GM21381 (cell line): ENCODE data around the gene LCN6.

ENCODE experiments used
- ATAC-seq: cut with Tn5 transposase; IDR thresholded peaks from one replicate; pipeline ENCODE4 v1.9.1; 2021; ENCODE audit warnings: mild to moderate bottlenecking, moderate library complexity; ENCODE audit not compliant: unreplicated experiment

LCN6 gene

DNA sequence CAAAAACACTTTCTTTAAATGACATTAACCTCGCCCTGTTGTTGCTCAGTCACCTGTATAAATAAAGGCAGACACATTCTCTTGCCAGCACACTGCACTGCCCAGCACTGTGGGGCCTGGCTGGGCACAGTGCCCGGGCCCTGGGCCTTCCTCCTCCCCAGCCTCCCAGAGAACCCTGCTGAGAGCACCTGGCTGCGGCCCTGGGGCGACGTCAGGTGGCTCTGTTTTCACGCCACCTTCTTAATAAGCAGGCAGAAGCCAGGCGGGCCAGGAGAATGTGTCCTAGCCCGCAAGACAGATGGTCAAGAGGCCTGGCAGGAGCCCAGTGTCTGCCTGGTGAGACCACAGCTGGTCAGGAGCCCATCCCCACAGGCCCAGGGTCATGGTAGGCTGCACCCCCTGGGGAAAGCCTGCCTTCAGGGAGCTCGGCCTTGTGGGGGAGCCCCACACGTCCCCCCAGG is 52.9 kb downstream of the LCN6 start:
- no peak for ATAC-seq

DNA sequence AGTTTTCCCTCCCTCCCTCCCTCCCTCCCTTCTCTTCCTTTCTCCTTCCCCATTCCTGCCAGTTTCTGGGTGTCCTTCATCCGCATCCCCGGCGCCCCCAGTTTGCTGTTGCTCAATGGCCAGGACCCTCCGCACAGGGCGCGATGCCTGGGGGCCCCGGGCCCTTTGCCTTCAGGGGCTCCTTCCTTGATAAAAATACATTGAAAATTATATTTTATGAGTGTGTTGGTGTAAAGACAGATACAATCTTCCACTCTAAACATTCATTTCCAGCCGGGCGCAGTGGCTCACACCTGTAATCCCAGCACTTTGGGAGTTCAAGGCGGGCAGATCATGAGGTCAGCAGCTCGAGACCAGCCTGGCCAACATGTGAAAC is 53.5 kb downstream of the LCN6 start:
- ATAC-seq, result no peak

- ATAC-seq, result no peak
These were observed 54.0 kb downstream of the LCN6 start for GRCh38 chr9:136694163-136694871.
